ENCODE measurements around the gene MPPED1. TPM values are rescaled to one million over a fixed set of nuclear protein-coding genes. Genes with fewer than 3 reads are reported as not detected.

MPPED1 gene
- total RNA-seq, 4 donors from 2014 or later, result 0.29 to 6.8 (median 0.80) TPM; not detected in 1

DNA sequence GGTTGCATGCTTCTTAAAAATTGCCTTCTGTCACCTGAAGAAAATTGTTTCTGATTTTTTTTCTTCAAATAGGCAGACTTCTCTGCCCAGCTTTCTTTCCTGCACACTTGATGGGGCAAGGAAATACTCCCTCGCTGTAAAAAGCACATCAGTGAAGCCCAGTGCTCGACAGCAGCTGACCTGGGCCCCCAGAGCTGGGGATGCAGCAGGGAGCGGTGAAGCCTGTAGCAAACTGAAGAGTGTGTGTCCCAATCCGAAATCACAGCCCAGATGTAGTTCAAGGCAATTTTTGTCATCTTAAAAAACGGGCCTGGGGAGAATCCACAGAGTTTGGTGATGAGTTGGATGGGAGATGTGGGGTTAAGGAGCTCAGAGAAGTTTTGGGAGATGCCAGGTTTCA lies 27.0 kb upstream of the MPPED1 start:
- intact Hi-C loops (cut with DNase I; ENCODE audit: low total_unique reads), result loop anchor here (5.0 kb wide), 1 partner anchor 442 kb away; no protein-coding TSS in a partner anchor
- no peak overlapping the region for H3K4me3 ChIP-seq (ENCODE audit: low read depth, poor library complexity, severe bottlenecking)
- 53 to 56% methylated on average over 5 of the region's 5 CpGs for WGBS, 2 donors
- DNase-seq (ENCODE audit: low spot score in 2 of 2), result peak in 1 of 2 donors; percentile 60
- TF ChIP-seq, protein P1, sequence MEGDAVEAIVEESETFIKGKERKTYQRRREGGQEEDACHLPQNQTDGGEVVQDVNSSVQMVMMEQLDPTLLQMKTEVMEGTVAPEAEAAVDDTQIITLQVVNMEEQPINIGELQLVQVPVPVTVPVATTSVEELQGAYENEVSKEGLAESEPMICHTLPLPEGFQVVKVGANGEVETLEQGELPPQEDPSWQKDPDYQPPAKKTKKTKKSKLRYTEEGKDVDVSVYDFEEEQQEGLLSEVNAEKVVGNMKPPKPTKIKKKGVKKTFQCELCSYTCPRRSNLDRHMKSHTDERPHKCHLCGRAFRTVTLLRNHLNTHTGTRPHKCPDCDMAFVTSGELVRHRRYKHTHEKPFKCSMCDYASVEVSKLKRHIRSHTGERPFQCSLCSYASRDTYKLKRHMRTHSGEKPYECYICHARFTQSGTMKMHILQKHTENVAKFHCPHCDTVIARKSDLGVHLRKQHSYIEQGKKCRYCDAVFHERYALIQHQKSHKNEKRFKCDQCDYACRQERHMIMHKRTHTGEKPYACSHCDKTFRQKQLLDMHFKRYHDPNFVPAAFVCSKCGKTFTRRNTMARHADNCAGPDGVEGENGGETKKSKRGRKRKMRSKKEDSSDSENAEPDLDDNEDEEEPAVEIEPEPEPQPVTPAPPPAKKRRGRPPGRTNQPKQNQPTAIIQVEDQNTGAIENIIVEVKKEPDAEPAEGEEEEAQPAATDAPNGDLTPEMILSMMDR (IDR thresholded peaks at IDR 0.05), result no peak
- TF ChIP-seq POLR2A (IDR thresholded peaks at IDR 0.05), result no peak

DNA sequence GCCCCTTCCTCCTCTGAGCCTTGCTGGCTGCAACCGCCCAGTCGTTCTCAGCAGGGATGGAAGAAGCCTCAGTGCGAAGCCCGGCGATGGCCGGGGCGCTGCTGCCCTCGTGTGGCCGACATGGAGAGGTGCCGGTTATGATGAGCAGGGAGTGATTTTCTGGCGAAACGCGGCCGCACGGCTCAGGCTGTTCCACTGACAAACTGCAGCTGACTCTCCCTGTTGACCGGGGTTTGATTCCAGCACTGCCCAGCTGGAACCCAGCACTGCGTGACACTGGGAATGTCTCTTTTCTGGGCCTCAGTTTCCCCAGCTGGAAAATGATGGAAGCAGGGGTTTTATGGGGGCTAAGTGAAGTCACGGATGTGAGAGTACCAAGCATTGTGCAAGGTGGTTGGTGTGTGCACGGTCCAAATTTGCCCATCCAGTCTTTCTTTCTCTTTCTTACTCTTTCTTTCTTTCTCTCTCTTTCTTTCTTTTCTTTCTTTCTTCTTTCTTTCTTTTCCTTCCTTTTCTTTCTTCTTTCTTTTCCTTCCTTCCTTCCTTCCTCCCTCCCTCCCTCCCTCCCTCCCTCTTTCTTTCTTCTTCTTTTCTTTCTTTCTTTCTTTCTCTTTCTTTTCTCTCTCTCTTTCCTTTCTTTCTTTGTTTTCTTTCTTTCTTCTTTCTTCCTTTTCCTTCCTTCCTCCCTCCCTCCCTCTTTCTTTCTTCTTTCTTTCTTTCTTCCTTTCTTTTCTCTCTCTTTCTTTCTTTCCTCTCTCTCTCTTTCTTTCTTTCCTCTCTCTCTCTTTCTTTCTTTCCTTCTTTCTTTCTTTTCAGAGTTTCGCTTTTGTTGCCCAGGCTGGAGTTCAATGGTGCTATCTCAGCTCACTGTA lies 25.8 kb upstream of the MPPED1 start:
- TF ChIP-seq, protein P1 (IDR thresholded peaks at IDR 0.05), result peak in 1 of 3 donors; percentile 70
- TF ChIP-seq POLR2A (IDR thresholded peaks at IDR 0.05), result no peak
- H3K4me3 ChIP-seq (ENCODE audit: low read depth, poor library complexity, severe bottlenecking), result no peak overlapping the region
- intact Hi-C loops (cut with DNase I; ENCODE audit: low total_unique reads), result loop anchor here (5.0 kb wide), 1 partner anchor 441 kb away; no protein-coding TSS in a partner anchor
- peak; percentile 55 to 94 for DNase-seq (ENCODE audit: low spot score in 2 of 2)
- 6 to 12% methylated on average over 13 to 14 of the region's 20 CpGs for WGBS, 2 donors

DNA sequence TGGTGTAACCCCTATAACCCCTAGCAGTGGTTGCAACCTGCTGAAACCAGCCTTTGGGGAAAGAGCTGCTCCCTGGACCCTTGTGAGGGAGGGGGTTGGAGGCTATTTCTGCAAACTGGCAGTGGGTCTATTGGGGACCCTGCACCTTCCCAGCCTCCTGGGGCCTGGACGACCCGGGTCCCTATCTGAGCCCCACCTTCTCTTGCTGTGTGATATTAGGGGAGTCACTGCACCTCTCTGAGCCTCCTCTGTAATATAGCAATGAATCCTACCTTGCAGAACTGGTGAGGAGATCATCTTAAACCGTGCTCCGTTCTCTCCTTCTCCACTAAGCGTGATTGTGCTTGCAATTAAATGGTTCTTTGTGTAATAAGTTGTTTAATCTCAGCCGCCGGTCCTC lies 24.0 kb upstream of the MPPED1 start:
- intact Hi-C loops (cut with DNase I; ENCODE audit: low total_unique reads), result loop anchor here (5.0 kb wide), 1 partner anchor 439 kb away; no protein-coding TSS in a partner anchor
- 41 to 47% methylated on average over 7 of the region's 7 CpGs for WGBS, 2 donors
- TF ChIP-seq POLR2A (IDR thresholded peaks at IDR 0.05), result no peak
- TF ChIP-seq, protein P1 (IDR thresholded peaks at IDR 0.05), result no peak
- DNase-seq (ENCODE audit: low spot score in 2 of 2), result no peak
- H3K4me3 ChIP-seq (ENCODE audit: low read depth, poor library complexity, severe bottlenecking), result no peak overlapping the region

DNA sequence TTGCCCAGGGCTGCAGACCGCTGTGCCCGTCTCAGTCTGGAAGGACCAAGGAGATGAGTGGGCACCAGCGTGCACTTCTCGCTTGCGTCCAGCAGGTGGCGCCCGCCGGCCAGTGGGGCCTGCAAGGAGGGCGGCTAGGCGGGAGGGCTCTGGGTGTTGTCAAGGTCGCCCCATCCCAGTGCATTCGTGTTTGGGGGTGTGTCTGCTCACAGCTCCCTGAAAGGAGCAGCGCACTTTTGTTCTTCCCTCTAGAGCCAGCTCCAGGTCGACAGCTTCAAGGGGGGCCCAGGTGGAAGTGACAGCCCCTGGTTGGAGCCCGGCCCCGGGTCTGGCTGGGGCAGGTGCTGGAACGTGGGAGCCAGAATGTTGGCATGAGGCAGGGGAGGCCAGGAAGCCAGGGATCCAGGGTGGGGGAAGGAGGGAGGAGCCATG lies 23.4 kb upstream of the MPPED1 start:
- TF ChIP-seq, protein P1 (IDR thresholded peaks at IDR 0.05), result peak in 1 of 3 donors; percentile 73
- no peak for TF ChIP-seq POLR2A (IDR thresholded peaks at IDR 0.05)
- WGBS, 2 donors, result 5 to 6% methylated on average over 17 of the region's 17 CpGs
- DNase-seq (ENCODE audit: low spot score in 2 of 2), result peak; percentile 58 to 95
- intact Hi-C loops (cut with DNase I; ENCODE audit: low total_unique reads), result loop anchor here (5.0 kb wide), 1 partner anchor 439 kb away; no protein-coding TSS in a partner anchor
- H3K4me3 ChIP-seq (ENCODE audit: low read depth, poor library complexity, severe bottlenecking), result no peak overlapping the region

DNA sequence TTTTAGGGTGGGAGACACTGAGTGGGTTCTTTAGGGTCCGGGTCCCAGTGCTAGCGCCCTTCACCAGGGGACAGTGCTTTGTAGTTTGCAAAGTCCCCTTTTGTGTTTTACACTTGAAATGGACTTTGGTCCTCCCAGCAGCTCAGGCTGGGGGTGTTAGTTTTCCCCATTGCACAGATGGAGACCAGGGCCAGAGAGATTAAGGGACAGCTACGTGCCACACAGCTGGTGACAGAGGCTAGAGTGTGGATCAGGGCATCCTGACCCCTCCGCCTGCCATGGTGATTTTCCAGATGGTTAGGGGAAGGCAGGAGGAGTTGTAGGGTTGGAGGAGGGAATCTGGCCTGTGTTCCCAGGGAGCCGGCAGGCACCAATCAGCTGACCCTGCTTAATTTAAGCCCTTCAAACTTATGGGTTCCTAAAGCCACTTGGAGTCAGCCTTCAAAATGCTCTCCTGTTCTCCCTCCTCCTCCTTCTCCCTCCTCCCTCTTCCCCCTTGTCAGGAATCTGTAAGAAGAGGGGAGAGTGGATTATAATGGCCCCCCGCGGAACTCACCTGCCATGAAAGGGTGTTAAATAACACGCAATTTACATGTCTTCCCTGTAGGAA lies 22.5 kb upstream of the MPPED1 start:
- intact Hi-C loops (cut with DNase I; ENCODE audit: low total_unique reads), result loop anchor here (5.0 kb wide), 1 partner anchor 438 kb away; no protein-coding TSS in a partner anchor
- TF ChIP-seq, protein P1 (IDR thresholded peaks at IDR 0.05), result no peak
- TF ChIP-seq POLR2A (IDR thresholded peaks at IDR 0.05), result no peak
- WGBS, 2 donors, result 80 to 85% methylated on average over 8 of the region's 8 CpGs
- no peak for DNase-seq (ENCODE audit: low spot score in 2 of 2)
- H3K4me3 ChIP-seq (ENCODE audit: low read depth, poor library complexity, severe bottlenecking), result no peak overlapping the region
